Osteocyte (in vitro differentiated cells): ENCODE measurements around the gene PIK3C2B. TPM values are rescaled to one million over a fixed set of nuclear protein-coding genes. Genes with fewer than 3 reads are reported as not detected.
"Not testable (repeated sequence)": the region's sequence is repeated elsewhere in the genome, so short reads cannot be mapped to it uniquely, and the experiment has no call there.

Source experiments
- DNase-seq: peaks from one replicate; pipeline ENCODE4 v3.0.0; 2021; ENCODE audit warnings: mixed read lengths; ENCODE audit not compliant: unreplicated experiment; ENCODE audit errors: extremely low spot score
- H3K27ac Mint-ChIP-seq: one replicate; pipeline ENCODE4 v1.8.0; 2021; ENCODE audit warnings: mild to moderate bottlenecking, mixed read lengths; ENCODE audit not compliant: unreplicated experiment
- H3K27me3 Mint-ChIP-seq: one replicate; pipeline ENCODE4 v1.8.0; 2021; ENCODE audit warnings: mixed read lengths; ENCODE audit not compliant: unreplicated experiment
- H3K36me3 Mint-ChIP-seq: one replicate; pipeline ENCODE4 v1.8.0; 2021; ENCODE audit warnings: mixed read lengths; ENCODE audit not compliant: unreplicated experiment
- H3K4me1 Mint-ChIP-seq: one replicate; pipeline ENCODE4 v1.8.0; 2021; ENCODE audit warnings: mixed read lengths; ENCODE audit not compliant: unreplicated experiment
- H3K4me3 Mint-ChIP-seq: one replicate; pipeline ENCODE4 v1.8.0; 2021; ENCODE audit warnings: mild to moderate bottlenecking, moderate library complexity, mixed read lengths; ENCODE audit not compliant: unreplicated experiment
- H3K9me3 Mint-ChIP-seq: one replicate; pipeline ENCODE4 v1.8.0; 2021; ENCODE audit warnings: mixed read lengths; ENCODE audit not compliant: unreplicated experiment
- total RNA-seq: library from RNA; stranded (reverse); gene quantifications from 2 replicates; pipeline ENCODE4 v1.2.1, GENCODE V29; 2021
- TF ChIP-seq, protein P1 (sequence below): fragments of 200-600 bp; sonication (generic); IDR thresholded peaks from 2 replicates; pipeline ENCODE4 v1.5.0; 2021; ENCODE audit warnings: antibody characterized with exemption, mild to moderate bottlenecking, moderate library complexity

Gene PIK3C2B
- total RNA-seq, 1 donor from 2014 or later = 17.5 TPM

DNA sequence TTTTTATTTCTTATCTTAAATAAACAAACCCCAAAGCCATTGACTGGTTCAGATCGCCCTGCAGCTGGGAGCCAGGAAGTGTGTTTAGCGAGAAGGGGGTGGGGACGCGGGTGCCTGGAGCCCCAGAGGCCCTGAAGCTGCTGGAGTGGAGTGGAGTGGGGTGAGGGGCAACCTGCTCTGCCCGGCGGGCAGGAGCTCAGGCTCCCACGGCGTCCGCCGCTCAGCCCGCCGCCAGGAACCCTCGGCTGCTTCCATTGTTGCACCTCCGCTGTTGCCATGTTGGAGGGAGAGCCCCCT, 673 bp downstream of the PIK3C2B start:
- no peak for DNase-seq
- H3K4me3 Mint-ChIP-seq = peak overlapping the region; percentile 89
- no peaks in the 10 kb centered on the region for H3K36me3 Mint-ChIP-seq
- H3K27me3 Mint-ChIP-seq = peaks cover 5% of the 10 kb centered on the region
- H3K27ac Mint-ChIP-seq = peak overlapping the region; percentile 87
- H3K9me3 Mint-ChIP-seq = no peaks in the 10 kb centered on the region
- TF ChIP-seq, protein P1, sequence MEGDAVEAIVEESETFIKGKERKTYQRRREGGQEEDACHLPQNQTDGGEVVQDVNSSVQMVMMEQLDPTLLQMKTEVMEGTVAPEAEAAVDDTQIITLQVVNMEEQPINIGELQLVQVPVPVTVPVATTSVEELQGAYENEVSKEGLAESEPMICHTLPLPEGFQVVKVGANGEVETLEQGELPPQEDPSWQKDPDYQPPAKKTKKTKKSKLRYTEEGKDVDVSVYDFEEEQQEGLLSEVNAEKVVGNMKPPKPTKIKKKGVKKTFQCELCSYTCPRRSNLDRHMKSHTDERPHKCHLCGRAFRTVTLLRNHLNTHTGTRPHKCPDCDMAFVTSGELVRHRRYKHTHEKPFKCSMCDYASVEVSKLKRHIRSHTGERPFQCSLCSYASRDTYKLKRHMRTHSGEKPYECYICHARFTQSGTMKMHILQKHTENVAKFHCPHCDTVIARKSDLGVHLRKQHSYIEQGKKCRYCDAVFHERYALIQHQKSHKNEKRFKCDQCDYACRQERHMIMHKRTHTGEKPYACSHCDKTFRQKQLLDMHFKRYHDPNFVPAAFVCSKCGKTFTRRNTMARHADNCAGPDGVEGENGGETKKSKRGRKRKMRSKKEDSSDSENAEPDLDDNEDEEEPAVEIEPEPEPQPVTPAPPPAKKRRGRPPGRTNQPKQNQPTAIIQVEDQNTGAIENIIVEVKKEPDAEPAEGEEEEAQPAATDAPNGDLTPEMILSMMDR = no peak
- peaks cover 29% of the 10 kb centered on the region for H3K4me1 Mint-ChIP-seq

DNA sequence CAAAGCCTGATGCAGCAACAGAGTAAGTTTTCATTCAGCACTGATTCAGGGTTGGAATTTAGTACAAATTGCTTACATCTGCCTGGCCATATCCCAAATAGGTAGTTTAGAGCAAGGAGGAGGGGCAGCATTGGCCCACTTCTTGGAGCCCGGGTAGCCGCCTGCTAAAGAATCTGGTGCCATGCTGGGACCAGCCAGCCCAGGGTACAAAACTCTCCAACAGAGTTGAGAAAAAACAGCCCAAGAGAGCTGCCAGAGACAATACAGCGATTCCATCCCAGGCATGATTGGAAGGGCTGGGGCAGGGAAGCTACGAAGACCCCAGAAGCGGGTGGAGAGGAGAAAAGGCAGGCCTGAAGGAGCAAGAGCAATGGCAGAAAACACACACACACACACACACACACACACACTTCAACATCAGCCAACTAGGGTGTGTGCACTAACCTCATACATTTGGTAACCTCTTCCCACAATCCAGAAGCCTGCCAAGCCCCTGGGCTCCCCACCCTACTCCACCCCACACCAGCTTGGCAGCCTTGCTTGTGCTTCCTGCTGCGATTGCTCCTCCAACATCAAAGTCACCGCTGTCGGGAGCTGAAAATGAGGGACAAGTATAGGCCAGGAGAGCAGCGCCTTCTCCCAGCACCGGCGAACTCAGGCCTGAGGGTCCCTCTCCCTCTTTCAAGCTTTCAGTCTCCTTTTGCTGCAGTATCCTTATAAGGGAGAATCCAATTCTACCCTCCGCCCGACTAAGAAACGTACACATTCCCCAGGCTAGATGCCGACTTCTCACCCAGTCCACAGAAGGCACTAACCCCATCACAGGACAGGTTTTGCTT, 1.2 kb downstream of the PIK3C2B start:
- H3K4me1 Mint-ChIP-seq = peaks cover 29% of the 10 kb centered on the region
- TF ChIP-seq, protein P1 = no peak
- H3K36me3 Mint-ChIP-seq = no peaks in the 10 kb centered on the region
- no peak for DNase-seq
- H3K27ac Mint-ChIP-seq = peak overlapping the region; percentile 87
- H3K9me3 Mint-ChIP-seq = no peaks in the 10 kb centered on the region
- H3K4me3 Mint-ChIP-seq = peak overlapping the region; percentile 89
- H3K27me3 Mint-ChIP-seq = peaks cover 5% of the 10 kb centered on the region

DNA sequence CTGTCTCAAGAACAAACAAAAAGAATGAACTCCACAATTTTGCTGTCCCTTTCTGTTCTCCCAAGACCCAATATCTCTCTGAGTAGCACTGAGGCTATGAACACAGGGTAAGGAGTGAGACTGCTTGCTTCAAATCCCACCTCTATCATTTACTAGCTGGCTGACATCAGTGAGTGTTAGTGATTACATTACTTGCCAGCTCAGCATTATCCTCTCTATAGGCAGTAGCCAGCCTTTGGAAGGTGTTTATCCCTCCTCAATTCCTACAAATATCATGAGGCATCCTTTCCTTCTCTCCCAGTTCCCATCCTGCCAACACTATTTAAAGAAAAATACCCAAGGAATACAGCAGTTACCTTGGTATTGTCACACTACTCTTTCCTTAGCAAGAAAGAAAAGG, 3.0 kb downstream of the PIK3C2B start:
- no peak overlapping the region for H3K27ac Mint-ChIP-seq
- H3K4me1 Mint-ChIP-seq = peaks cover 29% of the 10 kb centered on the region
- DNase-seq = no peak
- H3K27me3 Mint-ChIP-seq = no peaks in the 10 kb centered on the region
- no peak overlapping the region for H3K4me3 Mint-ChIP-seq
- H3K36me3 Mint-ChIP-seq = no peaks in the 10 kb centered on the region
- TF ChIP-seq, protein P1 = no peak
- H3K9me3 Mint-ChIP-seq = no peaks in the 10 kb centered on the region

DNA sequence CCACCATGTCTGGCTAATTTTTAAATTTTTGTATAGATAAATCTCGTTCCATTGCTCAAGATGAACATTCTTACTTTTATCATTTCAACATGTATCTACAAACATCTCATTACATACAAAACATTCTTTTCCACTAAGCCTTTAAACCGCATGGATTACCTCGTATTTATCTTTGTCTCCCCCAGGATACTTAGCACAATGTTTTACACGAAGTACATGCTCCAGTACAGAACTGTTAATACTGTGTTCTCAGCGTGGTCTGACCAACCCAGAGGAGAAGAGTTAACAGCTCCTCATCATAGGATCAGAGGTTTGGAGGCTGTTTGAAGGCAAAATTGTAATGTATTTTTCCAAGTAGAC, 7.4 kb downstream of the PIK3C2B start:
- Mint-ChIP-seq H3K27ac (no peak overlapping the region), H3K36me3 (no peaks in the 10 kb centered on the region), H3K4me3 (no peak overlapping the region), H3K4me1 (peaks cover 7% of the 10 kb centered on the region), H3K9me3 (no peaks in the 10 kb centered on the region), H3K27me3 (no peaks in the 10 kb centered on the region)
- TF ChIP-seq, protein P1 = no peak
- DNase-seq = no peak

DNA sequence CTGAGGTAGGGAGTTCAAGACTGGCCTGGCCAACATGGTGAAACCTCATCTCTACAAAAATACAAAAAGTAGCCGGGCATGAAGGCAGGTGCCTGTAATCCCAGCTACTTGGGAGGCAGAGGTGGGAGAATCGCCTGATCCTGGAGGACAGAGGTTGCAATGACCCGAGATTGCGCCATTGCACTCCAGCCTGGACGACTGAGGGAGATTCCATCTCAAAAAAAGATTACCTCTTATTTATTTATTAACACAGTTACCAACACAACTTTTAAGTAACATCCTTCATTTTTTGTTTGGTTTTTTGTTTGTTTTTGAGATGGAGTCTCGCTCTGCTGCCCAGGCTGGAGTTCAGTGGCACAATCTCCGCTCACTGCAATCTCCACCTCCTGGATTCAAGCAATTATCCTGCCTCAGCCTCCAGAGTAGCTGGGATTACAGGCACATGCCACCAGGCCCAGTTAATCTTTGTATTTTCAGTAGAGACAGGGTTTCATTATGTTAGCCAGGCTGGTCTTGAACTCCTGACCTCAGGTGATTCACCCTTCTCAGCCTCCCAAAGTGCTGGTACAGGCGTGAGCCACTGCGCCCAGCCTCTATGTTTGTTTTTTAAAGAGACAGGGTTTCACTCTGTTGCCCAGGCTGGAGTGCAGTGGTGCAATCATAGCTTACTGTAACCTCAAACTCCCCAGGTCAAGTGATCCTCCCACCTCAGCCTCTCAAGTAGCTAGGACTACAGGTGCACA, 7.9 kb downstream of the PIK3C2B start:
- H3K4me1 Mint-ChIP-seq, DNase-seq, H3K9me3 Mint-ChIP-seq, H3K36me3 Mint-ChIP-seq, H3K27ac Mint-ChIP-seq, H3K4me3 Mint-ChIP-seq, H3K27me3 Mint-ChIP-seq: not testable (repeated sequence)
